ENCODE measurements around the gene TRMT61A.
A peak's percentile ranks its signal among the peaks of the same experiment; 100 is the strongest.

DNA sequence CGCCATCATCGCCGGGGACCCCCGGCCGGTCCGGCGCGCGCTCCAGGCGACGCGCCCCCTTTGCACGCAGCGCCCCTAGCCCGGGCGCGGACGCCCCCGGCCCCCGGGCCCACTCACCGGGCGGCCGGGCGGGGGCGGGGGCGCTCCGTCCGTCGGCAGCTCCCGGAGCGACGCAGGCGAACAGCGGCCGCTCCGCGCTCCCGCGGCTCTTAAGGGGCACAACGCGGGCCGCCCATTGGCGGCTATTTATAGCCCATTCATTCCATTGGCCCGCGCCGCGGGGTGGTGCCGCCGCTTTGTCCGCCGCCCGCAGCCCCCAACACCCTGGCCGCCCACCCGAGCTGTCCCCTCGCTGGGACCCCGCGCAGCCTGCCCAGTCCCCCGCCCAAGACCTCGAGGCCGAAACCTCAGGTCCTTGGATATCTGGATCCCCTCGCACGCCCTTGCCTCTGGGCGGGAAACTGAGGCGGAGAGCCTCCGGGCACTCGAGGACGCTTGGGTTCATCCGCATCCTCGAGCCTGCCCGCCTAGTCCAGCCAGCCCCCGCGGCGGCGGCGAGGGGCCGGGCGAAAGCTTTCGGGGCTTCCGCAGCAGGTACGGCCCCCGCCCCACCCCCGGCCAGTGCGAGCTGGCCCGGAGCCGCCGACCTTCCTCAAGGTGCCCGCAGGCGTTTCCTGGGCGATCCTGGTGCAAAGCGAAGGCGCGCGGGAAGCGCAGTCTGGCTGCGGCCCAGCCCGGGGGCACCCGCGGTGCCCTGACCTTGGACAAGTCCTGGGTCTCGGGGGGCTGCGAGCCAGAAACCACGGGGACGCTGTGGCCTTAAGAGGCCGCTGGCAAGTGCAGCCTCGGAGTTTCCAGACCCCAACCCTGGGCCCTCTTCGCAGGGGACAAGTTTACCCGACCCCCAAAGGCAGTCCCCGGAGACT lies 6.1 kb upstream of the TRMT61A start, which contains the start of gene CKB:
- TF ChIP-seq, protein P1, sequence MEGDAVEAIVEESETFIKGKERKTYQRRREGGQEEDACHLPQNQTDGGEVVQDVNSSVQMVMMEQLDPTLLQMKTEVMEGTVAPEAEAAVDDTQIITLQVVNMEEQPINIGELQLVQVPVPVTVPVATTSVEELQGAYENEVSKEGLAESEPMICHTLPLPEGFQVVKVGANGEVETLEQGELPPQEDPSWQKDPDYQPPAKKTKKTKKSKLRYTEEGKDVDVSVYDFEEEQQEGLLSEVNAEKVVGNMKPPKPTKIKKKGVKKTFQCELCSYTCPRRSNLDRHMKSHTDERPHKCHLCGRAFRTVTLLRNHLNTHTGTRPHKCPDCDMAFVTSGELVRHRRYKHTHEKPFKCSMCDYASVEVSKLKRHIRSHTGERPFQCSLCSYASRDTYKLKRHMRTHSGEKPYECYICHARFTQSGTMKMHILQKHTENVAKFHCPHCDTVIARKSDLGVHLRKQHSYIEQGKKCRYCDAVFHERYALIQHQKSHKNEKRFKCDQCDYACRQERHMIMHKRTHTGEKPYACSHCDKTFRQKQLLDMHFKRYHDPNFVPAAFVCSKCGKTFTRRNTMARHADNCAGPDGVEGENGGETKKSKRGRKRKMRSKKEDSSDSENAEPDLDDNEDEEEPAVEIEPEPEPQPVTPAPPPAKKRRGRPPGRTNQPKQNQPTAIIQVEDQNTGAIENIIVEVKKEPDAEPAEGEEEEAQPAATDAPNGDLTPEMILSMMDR (IDR thresholded peaks at IDR 0.05 in 2 of 3, conservative IDR thresholded peaks at IDR 0.05 in 1 of 3; ENCODE audit: borderline replicate concordance in 1 of 3, insufficient read depth in 1 of 3, low read depth in 2 of 3, low read length in 2 of 3): no peak
- TF ChIP-seq POLR2A (IDR thresholded peaks at IDR 0.05; ENCODE audit: borderline replicate concordance, extremely low read depth, insufficient read depth, insufficient read length) (peak; percentile 90), FOSL1 (IDR thresholded peaks at IDR 0.05; ENCODE audit: low read depth) (no peak), ZNF274 (IDR thresholded peaks at IDR 0.05; ENCODE audit: low read depth, low read length) (no peak), YY1 (IDR thresholded peaks at IDR 0.05; ENCODE audit: extremely low read depth, insufficient replicate concordance, low read depth, low read length) (no peak), ZFX (IDR thresholded peaks at IDR 0.05) (peak; percentile 49; the same call in 1 of the 2 replicates), REST (IDR thresholded peaks at IDR 0.05; ENCODE audit: low read depth) (no peak), EGR1 (IDR thresholded peaks at IDR 0.05; ENCODE audit: low read depth) (no peak)
- TF ChIP-seq, protein P2, sequence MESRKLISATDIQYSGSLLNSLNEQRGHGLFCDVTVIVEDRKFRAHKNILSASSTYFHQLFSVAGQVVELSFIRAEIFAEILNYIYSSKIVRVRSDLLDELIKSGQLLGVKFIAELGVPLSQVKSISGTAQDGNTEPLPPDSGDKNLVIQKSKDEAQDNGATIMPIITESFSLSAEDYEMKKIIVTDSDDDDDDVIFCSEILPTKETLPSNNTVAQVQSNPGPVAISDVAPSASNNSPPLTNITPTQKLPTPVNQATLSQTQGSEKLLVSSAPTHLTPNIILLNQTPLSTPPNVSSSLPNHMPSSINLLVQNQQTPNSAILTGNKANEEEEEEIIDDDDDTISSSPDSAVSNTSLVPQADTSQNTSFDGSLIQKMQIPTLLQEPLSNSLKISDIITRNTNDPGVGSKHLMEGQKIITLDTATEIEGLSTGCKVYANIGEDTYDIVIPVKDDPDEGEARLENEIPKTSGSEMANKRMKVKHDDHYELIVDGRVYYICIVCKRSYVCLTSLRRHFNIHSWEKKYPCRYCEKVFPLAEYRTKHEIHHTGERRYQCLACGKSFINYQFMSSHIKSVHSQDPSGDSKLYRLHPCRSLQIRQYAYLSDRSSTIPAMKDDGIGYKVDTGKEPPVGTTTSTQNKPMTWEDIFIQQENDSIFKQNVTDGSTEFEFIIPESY (IDR thresholded peaks at IDR 0.05; ENCODE audit: extremely low read depth, insufficient replicate concordance, low read length): no peak
